Lower lobe of right lung (tissue), 2 donors: Measurements from ENCODE around the gene BRINP2. TPM values are rescaled to one million over a fixed set of nuclear protein-coding genes. Genes with fewer than 3 reads are reported as not detected.

Experiments
- ATAC-seq, 2 donors: fragments of 200-7000 bp; cut with Tn5 transposase; one replicate each; pipeline ENCODE4 v1.9.1; 2020 to 2022; ENCODE audit warnings: mild to moderate bottlenecking in 2 of 2, moderate library complexity in 2 of 2
- DNase-seq: peaks from one replicate; pipeline ENCODE4 v3.0.0-alpha.2; 2020
- H3K27ac ChIP-seq: fragments of 200-600 bp; one replicate; pipeline ENCODE4 v1.8.0; 2022
- H3K27me3 ChIP-seq: fragments of 200-600 bp; one replicate; pipeline ENCODE4 v1.8.0; 2022; ENCODE audit warnings: low read depth
- H3K36me3 ChIP-seq: fragments of 200-600 bp; one replicate; pipeline ENCODE4 v1.8.0; 2022; ENCODE audit warnings: mild to moderate bottlenecking
- H3K4me1 ChIP-seq: fragments of 200-600 bp; one replicate; pipeline ENCODE4 v1.8.0; 2022
- H3K4me3 ChIP-seq: fragments of 200-600 bp; one replicate; pipeline ENCODE4 v1.8.0; 2022; ENCODE audit warnings: mild to moderate bottlenecking
- H3K9me3 ChIP-seq: fragments of 200-600 bp; one replicate; pipeline ENCODE4 v1.8.0; 2022
- intact Hi-C: fragments of 100-400 bp; cut with DNase I; formaldehyde crosslinking; loops from one replicate; pipeline ENCODE4 v1.11.0; 2022
- total RNA-seq: library from RNA; stranded (reverse); fragmentation: NEBNext Ultra II Directional; extraction: Animal tissue kit (Norgen Biotek cat#: 25700); gene quantifications from one replicate; pipeline ENCODE4 v1.2.1, GENCODE V29; 2021
- TF ChIP-seq, protein P1 (sequence below): fragments of 200-600 bp; IDR thresholded peaks from one replicate; pipeline ENCODE4 v1.8.0; 2022; ENCODE audit warnings: antibody characterized with exemption, mild to moderate bottlenecking
- donor health status: DM: no; HTN: yes; CAD: no; lungs with severe emphysema.

BRINP2 gene
- total RNA-seq, 1 donor from 2014 or later = not detected

GRCh38 chr1:177252877-177253276 lies 82.1 kb downstream of the BRINP2 start:
- intact Hi-C loops = no loop called here
- H3K4me1 ChIP-seq = peaks cover 10% of the 10 kb centered on the region
- no peak for DNase-seq
- no peaks in the 10 kb centered on the region for H3K27me3 ChIP-seq
- no peaks in the 10 kb centered on the region for H3K36me3 ChIP-seq
- TF ChIP-seq, protein P1, sequence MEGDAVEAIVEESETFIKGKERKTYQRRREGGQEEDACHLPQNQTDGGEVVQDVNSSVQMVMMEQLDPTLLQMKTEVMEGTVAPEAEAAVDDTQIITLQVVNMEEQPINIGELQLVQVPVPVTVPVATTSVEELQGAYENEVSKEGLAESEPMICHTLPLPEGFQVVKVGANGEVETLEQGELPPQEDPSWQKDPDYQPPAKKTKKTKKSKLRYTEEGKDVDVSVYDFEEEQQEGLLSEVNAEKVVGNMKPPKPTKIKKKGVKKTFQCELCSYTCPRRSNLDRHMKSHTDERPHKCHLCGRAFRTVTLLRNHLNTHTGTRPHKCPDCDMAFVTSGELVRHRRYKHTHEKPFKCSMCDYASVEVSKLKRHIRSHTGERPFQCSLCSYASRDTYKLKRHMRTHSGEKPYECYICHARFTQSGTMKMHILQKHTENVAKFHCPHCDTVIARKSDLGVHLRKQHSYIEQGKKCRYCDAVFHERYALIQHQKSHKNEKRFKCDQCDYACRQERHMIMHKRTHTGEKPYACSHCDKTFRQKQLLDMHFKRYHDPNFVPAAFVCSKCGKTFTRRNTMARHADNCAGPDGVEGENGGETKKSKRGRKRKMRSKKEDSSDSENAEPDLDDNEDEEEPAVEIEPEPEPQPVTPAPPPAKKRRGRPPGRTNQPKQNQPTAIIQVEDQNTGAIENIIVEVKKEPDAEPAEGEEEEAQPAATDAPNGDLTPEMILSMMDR = no peak
- no peaks in the 10 kb centered on the region for H3K9me3 ChIP-seq
- ATAC-seq = no peak
- H3K4me3 ChIP-seq = no peak overlapping the region
- H3K27ac ChIP-seq = no peak overlapping the region

DNA sequence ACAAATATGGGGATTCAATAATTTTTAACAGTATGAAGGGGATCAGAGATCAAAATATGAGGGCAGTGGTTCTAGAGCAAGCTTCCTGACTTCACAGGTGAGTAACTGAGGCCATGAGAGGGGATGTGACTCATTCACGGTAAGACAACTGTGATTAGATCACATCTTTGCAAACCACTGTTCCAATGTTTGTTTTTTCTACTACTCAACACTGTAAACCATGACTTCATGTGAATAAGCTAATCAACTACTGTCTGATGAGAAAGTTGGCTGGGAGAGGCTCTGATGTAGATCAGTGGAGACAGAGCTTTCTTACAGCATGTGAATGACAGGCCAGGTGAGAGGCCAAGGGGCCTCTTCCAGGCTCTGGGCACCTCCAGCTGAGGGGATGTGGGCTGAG lies 84.7 kb downstream of the BRINP2 start:
- intact Hi-C loops = no loop called here
- H3K4me3 ChIP-seq = no peak overlapping the region
- no peaks in the 10 kb centered on the region for H3K27me3 ChIP-seq
- H3K36me3 ChIP-seq = no peaks in the 10 kb centered on the region
- H3K9me3 ChIP-seq = no peaks in the 10 kb centered on the region
- H3K4me1 ChIP-seq = peaks cover 10% of the 10 kb centered on the region
- TF ChIP-seq, protein P1 = no peak
- H3K27ac ChIP-seq = no peak overlapping the region
- DNase-seq = no peak
- no peak for ATAC-seq

DNA sequence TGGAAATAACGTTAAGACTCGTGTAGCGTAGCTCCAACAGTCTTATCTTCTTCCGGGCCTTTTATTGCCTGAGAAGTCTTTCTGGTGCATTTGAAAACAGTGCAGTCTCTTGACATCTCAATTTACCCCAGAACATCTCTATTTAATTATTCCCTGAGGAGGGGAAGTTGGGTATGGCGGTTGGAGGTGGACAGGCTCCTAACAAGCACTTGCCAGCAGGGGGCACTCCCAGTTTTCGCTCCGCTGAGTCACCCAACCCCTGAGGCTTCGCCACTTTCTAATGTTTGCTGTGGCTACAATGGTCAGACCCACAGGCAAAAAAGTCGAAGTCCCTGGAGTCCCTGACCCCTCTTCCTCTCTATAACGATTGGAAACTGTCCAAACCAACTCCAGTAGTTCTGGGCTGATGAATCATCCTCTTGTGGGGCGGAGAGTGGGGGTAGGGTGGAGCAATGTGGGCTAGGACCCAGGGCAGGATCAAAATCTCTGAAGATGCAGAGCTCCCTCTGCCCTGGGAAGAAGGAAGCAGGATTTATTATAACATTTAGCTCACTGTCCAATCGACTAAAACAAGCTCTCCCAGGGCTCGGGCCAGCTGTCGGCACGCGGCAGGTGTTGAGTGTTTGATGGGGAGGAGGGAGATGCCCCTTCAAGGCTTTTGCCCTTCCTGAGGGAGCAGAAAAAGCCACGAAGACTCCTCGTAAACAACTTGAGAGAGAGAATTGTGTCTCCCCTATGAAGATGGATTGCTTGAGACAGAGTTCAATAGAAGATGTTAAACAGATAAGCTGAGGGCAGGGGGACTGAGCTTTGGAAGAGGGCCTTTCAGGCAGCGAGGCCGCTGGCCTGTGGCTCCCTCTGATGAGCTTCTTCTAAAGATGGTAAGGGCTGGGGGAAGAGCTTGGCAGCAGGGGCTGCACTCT lies 85.7 kb downstream of the BRINP2 start:
- TF ChIP-seq, protein P1 = peak; percentile 70
- intact Hi-C loops = no loop called here
- peaks cover 10% of the 10 kb centered on the region for H3K4me1 ChIP-seq
- peak; percentile 66 for DNase-seq
- no peaks in the 10 kb centered on the region for H3K36me3 ChIP-seq
- ATAC-seq = peak; percentile 94 to 95
- H3K9me3 ChIP-seq = no peaks in the 10 kb centered on the region
- H3K27ac ChIP-seq = no peak overlapping the region
- no peaks in the 10 kb centered on the region for H3K27me3 ChIP-seq
- no peak overlapping the region for H3K4me3 ChIP-seq

- intact Hi-C loops = no loop called here
- Histone ChIP-seq H3K4me1 (peaks cover 10% of the 10 kb centered on the region), H3K36me3 (no peaks in the 10 kb centered on the region), H3K9me3 (no peaks in the 10 kb centered on the region), H3K27ac (no peak overlapping the region), H3K27me3 (no peaks in the 10 kb centered on the region), H3K4me3 (no peak overlapping the region)
- TF ChIP-seq, protein P1 = no peak
- ATAC-seq (no peak), DNase-seq (no peak)
Measured at GRCh38 chr1:177257128-177257527, 86.4 kb downstream of the BRINP2 start.

GRCh38 chr1:177257576-177257975 lies 86.8 kb downstream of the BRINP2 start:
- no peaks in the 10 kb centered on the region for H3K9me3 ChIP-seq
- no peak for ATAC-seq
- DNase-seq = no peak
- TF ChIP-seq, protein P1 = no peak
- intact Hi-C loops = no loop called here
- no peak overlapping the region for H3K27ac ChIP-seq
- no peaks in the 10 kb centered on the region for H3K36me3 ChIP-seq
- no peaks in the 10 kb centered on the region for H3K27me3 ChIP-seq
- H3K4me3 ChIP-seq = no peak overlapping the region
- H3K4me1 ChIP-seq = peaks cover 10% of the 10 kb centered on the region
